Stimulated activated CD8-positive, alpha-beta memory T cell treated with anti-CD3 and anti-CD28 coated beads, Interleukin-4, amount 100 ng/mL, for 24 hours (primary cell): Measurements from ENCODE around the gene MAPRE2.

Experiments used
- DNase-seq: peaks from one replicate; pipeline ENCODE4 v3.0.0-alpha.2; 2020; ENCODE audit warnings: low read depth

The MAPRE2 gene

GRCh38 chr18:35040988-35041814, at the start of gene MAPRE2:
MAPRE2 (plus strand) TSS chr18:35041413; CDS start chr18:35041540, 127 bp downstream.
- peak; percentile 99 for DNase-seq

GRCh38 chr18:34991561-34991960, 49.7 kb upstream of the MAPRE2 start:
- DNase-seq: no peak

GRCh38 chr18:34993289-34993688, 47.9 kb upstream of the MAPRE2 start:
- DNase-seq: no peak

GRCh38 chr18:34995746-34996145, 45.5 kb upstream of the MAPRE2 start:
- no peak for DNase-seq

- DNase-seq: no peak
Measured at GRCh38 chr18:34998661-34999060, 42.6 kb upstream of the MAPRE2 start.

- DNase-seq: no peak
Measured at GRCh38 chr18:34999756-35000289, 41.4 kb upstream of the MAPRE2 start.

GRCh38 chr18:35000457-35000856, 40.8 kb upstream of the MAPRE2 start:
- no peak for DNase-seq

GRCh38 chr18:35002120-35002519, 39.1 kb upstream of the MAPRE2 start:
- no peak for DNase-seq

- DNase-seq: no peak
Measured at GRCh38 chr18:35005963-35006577, 35.1 kb upstream of the MAPRE2 start.

- DNase-seq: no peak
Measured at GRCh38 chr18:35010156-35010555, 31.1 kb upstream of the MAPRE2 start.

- DNase-seq: no peak
Measured at GRCh38 chr18:35010993-35011392, 30.2 kb upstream of the MAPRE2 start.

- no peak for DNase-seq
Measured at GRCh38 chr18:35019933-35020332, 21.3 kb upstream of the MAPRE2 start.

- DNase-seq: no peak
Measured at GRCh38 chr18:35022426-35023001, 18.7 kb upstream of the MAPRE2 start.

GRCh38 chr18:35024196-35024595, 17.0 kb upstream of the MAPRE2 start:
- DNase-seq: no peak

- DNase-seq: no peak
Measured at GRCh38 chr18:35024965-35025364, 16.2 kb upstream of the MAPRE2 start.

GRCh38 chr18:35026407-35027061, 14.7 kb upstream of the MAPRE2 start:
- no peak for DNase-seq

- DNase-seq: no peak
Measured at GRCh38 chr18:35027206-35027605, 14.0 kb upstream of the MAPRE2 start.

- DNase-seq: no peak
Measured at GRCh38 chr18:35028536-35028935, 12.7 kb upstream of the MAPRE2 start.

GRCh38 chr18:35029103-35029502, 12.1 kb upstream of the MAPRE2 start:
- no peak for DNase-seq

- DNase-seq: no peak
Measured at GRCh38 chr18:35029770-35030169, 11.4 kb upstream of the MAPRE2 start.

- DNase-seq: no peak
Measured at GRCh38 chr18:35030277-35030989, 10.8 kb upstream of the MAPRE2 start.

GRCh38 chr18:35032113-35032512, 9.1 kb upstream of the MAPRE2 start:
- DNase-seq: no peak
